ENCODE data around the gene NPPA. TPM values are rescaled to one million over a fixed set of nuclear protein-coding genes. Genes with fewer than 3 reads are reported as not detected.

Gene NPPA
- polyA plus RNA-seq, 4 donors, result 0.68 to 22.4 (median 1.4) TPM; not detected in 1

GRCh38 chr1:11878081-11878890, 30.7 kb upstream of the NPPA start:
- FAIRE-seq (no peak), DNase-seq (no peak)
- Histone ChIP-seq H3K4me3 (ENCODE audit: low read depth in 1 of 3, low read length in 3 of 3) (no peak overlapping the region), H3K36me3 (ENCODE audit: control insufficient read depth in 3 of 3, insufficient read depth in 2 of 3, low read depth in 1 of 3, low read length in 3 of 3) (no peaks in the 10 kb centered on the region), H3K27me3 (ENCODE audit: control insufficient read depth in 3 of 3, insufficient read depth in 3 of 3, low read length in 3 of 3) (peaks cover 0 to 14% (median 0%) of the 10 kb centered on the region in 3 donors), H3K9me3 (ENCODE audit: control insufficient read depth in 2 of 2, insufficient read depth in 1 of 2, low read depth in 1 of 2, low read length in 1 of 2) (no peaks in the 10 kb centered on the region), H3K27ac (ENCODE audit: low read depth in 1 of 3, low read length in 2 of 3) (no peak overlapping the region), H3K4me1 (ENCODE audit: control insufficient read depth in 3 of 3, insufficient read depth in 2 of 3, low read depth in 1 of 3, low read length in 2 of 3) (peaks cover 0 to 22% (median 0%) of the 10 kb centered on the region in 3 donors)
- 75 to 88% (median 81%) methylated on average over 30 to 31 of the region's 31 CpGs for WGBS, 3 donors

GRCh38 chr1:11877074-11877473, 29.5 kb upstream of the NPPA start:
- no peaks in the 10 kb centered on the region for H3K9me3 ChIP-seq (ENCODE audit: control insufficient read depth in 2 of 2, insufficient read depth in 1 of 2, low read depth in 1 of 2, low read length in 1 of 2)
- H3K27me3 ChIP-seq (ENCODE audit: control insufficient read depth in 3 of 3, insufficient read depth in 3 of 3, low read length in 3 of 3), result peaks cover 0 to 14% (median 0%) of the 10 kb centered on the region in 3 donors
- H3K4me3 ChIP-seq (ENCODE audit: low read depth in 1 of 3, low read length in 3 of 3), result no peak overlapping the region
- H3K4me1 ChIP-seq (ENCODE audit: control insufficient read depth in 3 of 3, insufficient read depth in 2 of 3, low read depth in 1 of 3, low read length in 2 of 3), result peaks cover 0 to 11% (median 0%) of the 10 kb centered on the region in 3 donors
- no peak overlapping the region for H3K27ac ChIP-seq (ENCODE audit: low read depth in 1 of 3, low read length in 2 of 3)
- no peak for FAIRE-seq
- WGBS, 3 donors, result 45 to 65% (median 58%) methylated on average over 6 of the region's 6 CpGs
- no peaks in the 10 kb centered on the region for H3K36me3 ChIP-seq (ENCODE audit: control insufficient read depth in 3 of 3, insufficient read depth in 2 of 3, low read depth in 1 of 3, low read length in 3 of 3)
- no peak for DNase-seq

- FAIRE-seq, result no peak
- no peaks in the 10 kb centered on the region for H3K36me3 ChIP-seq (ENCODE audit: control insufficient read depth in 3 of 3, insufficient read depth in 2 of 3, low read depth in 1 of 3, low read length in 3 of 3)
- H3K4me3 ChIP-seq (ENCODE audit: low read depth in 1 of 3, low read length in 3 of 3), result no peak overlapping the region
- WGBS, 3 donors, result 83 to 86% (median 83%) methylated on average over 10 of the region's 10 CpGs
- DNase-seq, result no peak
- H3K27ac ChIP-seq (ENCODE audit: low read depth in 1 of 3, low read length in 2 of 3), result peak overlapping the region in 1 of 3 donors; percentile 7
- peaks cover 0 to 14% (median 0%) of the 10 kb centered on the region in 3 donors for H3K27me3 ChIP-seq (ENCODE audit: control insufficient read depth in 3 of 3, insufficient read depth in 3 of 3, low read length in 3 of 3)
- H3K9me3 ChIP-seq (ENCODE audit: control insufficient read depth in 2 of 2, insufficient read depth in 1 of 2, low read depth in 1 of 2, low read length in 1 of 2), result no peaks in the 10 kb centered on the region
- no peaks in the 10 kb centered on the region for H3K4me1 ChIP-seq (ENCODE audit: control insufficient read depth in 3 of 3, insufficient read depth in 2 of 3, low read depth in 1 of 3, low read length in 2 of 3)
These were observed 27.5 kb upstream of the NPPA start for GRCh38 chr1:11875094-11875493.

- DNase-seq (no peak), FAIRE-seq (no peak)
- Histone ChIP-seq H3K27me3 (ENCODE audit: control insufficient read depth in 3 of 3, insufficient read depth in 3 of 3, low read length in 3 of 3) (peaks cover 0 to 14% (median 0%) of the 10 kb centered on the region in 3 donors), H3K4me1 (ENCODE audit: control insufficient read depth in 3 of 3, insufficient read depth in 2 of 3, low read depth in 1 of 3, low read length in 2 of 3) (no peaks in the 10 kb centered on the region), H3K27ac (ENCODE audit: low read depth in 1 of 3, low read length in 2 of 3) (peak overlapping the region in 1 of 3 donors; percentile 7), H3K36me3 (ENCODE audit: control insufficient read depth in 3 of 3, insufficient read depth in 2 of 3, low read depth in 1 of 3, low read length in 3 of 3) (no peaks in the 10 kb centered on the region), H3K4me3 (ENCODE audit: low read depth in 1 of 3, low read length in 3 of 3) (no peak overlapping the region), H3K9me3 (ENCODE audit: control insufficient read depth in 2 of 2, insufficient read depth in 1 of 2, low read depth in 1 of 2, low read length in 1 of 2) (no peaks in the 10 kb centered on the region)
- 58 to 66% (median 60%) methylated on average over 6 of the region's 6 CpGs for WGBS, 3 donors
These were observed 27.0 kb upstream of the NPPA start for GRCh38 chr1:11874624-11875023.

GRCh38 chr1:11874258-11874562, 26.6 kb upstream of the NPPA start:
- no peak overlapping the region for H3K4me3 ChIP-seq (ENCODE audit: low read depth in 1 of 3, low read length in 3 of 3)
- H3K27ac ChIP-seq (ENCODE audit: low read depth in 1 of 3, low read length in 2 of 3), result no peak overlapping the region
- FAIRE-seq (no peak), DNase-seq (no peak)
- H3K4me1 ChIP-seq (ENCODE audit: control insufficient read depth in 3 of 3, insufficient read depth in 2 of 3, low read depth in 1 of 3, low read length in 2 of 3), result no peaks in the 10 kb centered on the region
- H3K9me3 ChIP-seq (ENCODE audit: control insufficient read depth in 2 of 2, insufficient read depth in 1 of 2, low read depth in 1 of 2, low read length in 1 of 2), result no peaks in the 10 kb centered on the region
- H3K27me3 ChIP-seq (ENCODE audit: control insufficient read depth in 3 of 3, insufficient read depth in 3 of 3, low read length in 3 of 3), result peaks cover 0 to 16% (median 0%) of the 10 kb centered on the region in 3 donors
- H3K36me3 ChIP-seq (ENCODE audit: control insufficient read depth in 3 of 3, insufficient read depth in 2 of 3, low read depth in 1 of 3, low read length in 3 of 3), result no peaks in the 10 kb centered on the region
- 63 to 74% (median 72%) methylated on average over 10 of the region's 10 CpGs for WGBS, 3 donors

GRCh38 chr1:11873395-11874257, 26.0 kb upstream of the NPPA start:
- Histone ChIP-seq H3K9me3 (ENCODE audit: control insufficient read depth in 2 of 2, insufficient read depth in 1 of 2, low read depth in 1 of 2, low read length in 1 of 2) (no peaks in the 10 kb centered on the region), H3K27me3 (ENCODE audit: control insufficient read depth in 3 of 3, insufficient read depth in 3 of 3, low read length in 3 of 3) (peaks cover 0 to 17% (median 0%) of the 10 kb centered on the region in 3 donors), H3K27ac (ENCODE audit: low read depth in 1 of 3, low read length in 2 of 3) (no peak overlapping the region), H3K4me3 (ENCODE audit: low read depth in 1 of 3, low read length in 3 of 3) (no peak overlapping the region), H3K36me3 (ENCODE audit: control insufficient read depth in 3 of 3, insufficient read depth in 2 of 3, low read depth in 1 of 3, low read length in 3 of 3) (no peaks in the 10 kb centered on the region), H3K4me1 (ENCODE audit: control insufficient read depth in 3 of 3, insufficient read depth in 2 of 3, low read depth in 1 of 3, low read length in 2 of 3) (no peaks in the 10 kb centered on the region)
- WGBS, 3 donors, result 71 to 75% (median 75%) methylated on average over 14 of the region's 14 CpGs
- DNase-seq, result no peak
- FAIRE-seq, result no peak

- Histone ChIP-seq H3K9me3 (ENCODE audit: control insufficient read depth in 2 of 2, insufficient read depth in 1 of 2, low read depth in 1 of 2, low read length in 1 of 2) (no peaks in the 10 kb centered on the region), H3K4me3 (ENCODE audit: low read depth in 1 of 3, low read length in 3 of 3) (no peak overlapping the region), H3K4me1 (ENCODE audit: control insufficient read depth in 3 of 3, insufficient read depth in 2 of 3, low read depth in 1 of 3, low read length in 2 of 3) (no peaks in the 10 kb centered on the region), H3K27me3 (ENCODE audit: control insufficient read depth in 3 of 3, insufficient read depth in 3 of 3, low read length in 3 of 3) (peaks cover 0 to 12% (median 0%) of the 10 kb centered on the region in 3 donors), H3K27ac (ENCODE audit: low read depth in 1 of 3, low read length in 2 of 3) (no peak overlapping the region), H3K36me3 (ENCODE audit: control insufficient read depth in 3 of 3, insufficient read depth in 2 of 3, low read depth in 1 of 3, low read length in 3 of 3) (no peaks in the 10 kb centered on the region)
- no peak for DNase-seq
- no peak for FAIRE-seq
- 38 to 52% (median 40%) methylated on average over 7 of the region's 7 CpGs for WGBS, 3 donors
These were observed 25.0 kb upstream of the NPPA start for GRCh38 chr1:11872545-11872944.

- FAIRE-seq (no peak), DNase-seq (no peak)
- Histone ChIP-seq H3K4me1 (ENCODE audit: control insufficient read depth in 3 of 3, insufficient read depth in 2 of 3, low read depth in 1 of 3, low read length in 2 of 3) (no peaks in the 10 kb centered on the region), H3K4me3 (ENCODE audit: low read depth in 1 of 3, low read length in 3 of 3) (no peak overlapping the region), H3K27ac (ENCODE audit: low read depth in 1 of 3, low read length in 2 of 3) (no peak overlapping the region), H3K27me3 (ENCODE audit: control insufficient read depth in 3 of 3, insufficient read depth in 3 of 3, low read length in 3 of 3) (peaks cover 0 to 3% (median 0%) of the 10 kb centered on the region in 3 donors), H3K9me3 (ENCODE audit: control insufficient read depth in 2 of 2, insufficient read depth in 1 of 2, low read depth in 1 of 2, low read length in 1 of 2) (no peaks in the 10 kb centered on the region), H3K36me3 (ENCODE audit: control insufficient read depth in 3 of 3, insufficient read depth in 2 of 3, low read depth in 1 of 3, low read length in 3 of 3) (no peaks in the 10 kb centered on the region)
- 75 to 84% (median 84%) methylated on average over 5 of the region's 5 CpGs for WGBS, 3 donors
These were observed 22.1 kb upstream of the NPPA start for GRCh38 chr1:11869650-11870207.

All from small intestine (tissue), 7 donors.